GM18505 (cell line): ENCODE data around the gene EIF4G3.
"Not testable (repeated sequence)": the region's sequence is repeated elsewhere in the genome, so short reads cannot be mapped to it uniquely, and the experiment has no call there.

ENCODE experiments used
- ATAC-seq: cut with Tn5 transposase; IDR thresholded peaks from one replicate; pipeline ENCODE4 v1.9.1; 2021; ENCODE audit not compliant: unreplicated experiment
- POLR2A ChIP-seq: IDR thresholded peaks from 4 replicates; pipeline ENCODE4 v1.6.1; 2011; ENCODE audit warnings: borderline replicate concordance; ENCODE audit not compliant: insufficient read depth, insufficient read length; ENCODE audit errors: extremely low read depth

EIF4G3 gene

DNA sequence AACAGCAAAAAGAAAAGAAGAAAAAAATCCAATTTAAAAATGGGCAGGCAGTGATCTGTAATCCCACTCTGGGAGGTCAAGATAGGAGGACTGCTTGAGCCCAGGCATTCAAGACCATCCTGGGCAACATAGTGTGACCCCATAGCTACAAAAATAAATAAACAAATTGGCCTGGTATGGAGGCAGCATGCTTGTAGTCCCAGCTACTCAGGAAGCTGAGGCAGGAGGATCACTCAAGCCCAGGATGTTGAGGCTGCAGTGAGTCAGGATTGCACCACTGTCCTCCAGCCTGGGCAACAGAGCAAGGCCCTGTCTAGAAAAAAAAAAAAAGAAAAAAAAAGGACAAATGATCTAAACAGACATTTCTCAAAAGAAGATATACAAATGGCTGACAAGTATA is 99.6 kb downstream of the EIF4G3 start:
- no peak for ATAC-seq
- TF ChIP-seq POLR2A, result no peak

DNA sequence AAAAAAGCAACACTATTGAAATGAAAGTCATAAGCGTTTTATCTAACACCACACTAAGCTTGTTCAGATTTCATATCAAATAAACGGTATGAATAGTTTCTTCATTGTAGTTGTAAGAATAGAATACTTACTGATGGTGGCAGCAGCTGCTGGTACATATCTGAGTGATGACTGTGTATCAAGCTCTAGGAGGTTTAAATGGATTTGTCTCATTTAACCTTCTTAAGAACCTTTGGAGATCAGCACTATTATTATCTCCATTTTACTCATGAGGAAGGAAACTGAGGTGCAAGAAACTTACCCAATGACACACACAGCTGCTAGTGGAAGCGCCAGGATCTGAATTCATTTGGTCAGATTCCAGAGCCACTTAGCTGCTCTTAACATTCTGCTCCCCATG is 104.0 kb downstream of the EIF4G3 start:
- no peak for ATAC-seq
- TF ChIP-seq POLR2A, result no peak

DNA sequence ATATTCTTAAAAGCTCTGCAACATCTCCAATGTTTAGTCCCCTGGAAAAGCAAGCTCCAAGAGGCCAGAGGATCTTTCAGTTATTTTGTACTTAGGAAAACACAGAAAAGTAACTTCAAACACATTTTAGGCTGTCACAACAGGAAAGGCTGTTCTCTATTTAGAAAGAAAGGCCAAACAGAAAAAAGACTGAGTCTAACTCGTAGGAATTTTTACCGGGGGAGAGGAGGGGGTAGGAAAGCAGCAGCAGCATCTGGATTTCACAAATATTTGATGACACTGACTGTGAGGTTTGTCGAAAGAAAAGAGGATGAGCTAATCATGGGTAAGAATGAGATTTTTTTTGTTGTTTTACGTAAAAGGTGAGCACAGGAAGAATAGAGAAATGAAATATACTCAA is 107.1 kb downstream of the EIF4G3 start:
- no peak for TF ChIP-seq POLR2A
- no peak for ATAC-seq

DNA sequence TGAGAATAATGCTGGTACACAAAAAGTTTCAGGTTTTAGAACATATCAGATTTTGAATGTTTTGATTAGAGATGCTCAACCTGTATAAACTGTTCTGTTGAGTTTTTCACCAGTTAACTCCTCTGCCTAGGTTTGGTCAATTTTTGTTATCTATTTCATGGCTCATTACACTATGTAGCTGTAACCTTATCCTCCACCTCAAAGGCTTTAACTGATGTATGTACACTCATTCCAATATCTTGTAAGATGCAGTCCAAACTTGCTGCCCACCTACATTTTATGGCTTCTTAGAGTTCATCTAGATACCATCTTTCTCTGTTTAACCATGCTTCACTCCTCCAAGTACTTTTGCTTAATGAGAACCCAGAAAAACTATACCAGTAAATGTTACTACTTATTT is 107.8 kb downstream of the EIF4G3 start:
- TF ChIP-seq POLR2A, result no peak
- ATAC-seq, result no peak

DNA sequence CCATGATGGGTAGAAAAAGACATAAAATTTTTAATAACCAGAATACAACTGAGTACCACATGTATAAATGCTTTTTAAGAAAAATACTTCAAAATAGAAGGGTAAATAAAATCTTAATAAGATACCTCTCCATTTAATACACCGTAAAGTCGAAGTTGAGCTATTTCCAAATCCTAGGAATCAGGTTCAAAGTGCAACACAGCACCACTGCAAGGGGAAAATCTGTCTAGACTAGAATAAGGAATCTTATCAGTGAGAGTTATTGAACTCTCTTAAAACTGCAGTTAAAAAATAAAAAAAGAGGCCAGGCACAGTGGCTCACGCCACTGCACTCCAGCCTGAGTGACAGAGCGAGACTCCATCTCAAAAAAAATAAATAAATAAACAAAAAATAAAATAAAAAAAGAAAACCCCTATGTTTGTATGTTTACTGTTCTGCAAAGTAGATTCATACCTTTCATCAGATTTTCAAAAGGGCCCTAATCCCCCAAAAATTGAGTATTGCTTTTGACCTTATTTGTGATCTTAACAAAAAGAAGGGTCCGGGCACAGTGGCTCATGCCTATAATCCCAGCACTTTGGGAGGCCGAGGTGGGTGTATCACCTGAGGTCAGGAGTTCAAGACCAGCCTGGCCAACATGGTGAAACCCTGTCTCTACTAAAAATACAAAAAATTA is 109.0 kb downstream of the EIF4G3 start:
- no peak for TF ChIP-seq POLR2A
- no peak for ATAC-seq

DNA sequence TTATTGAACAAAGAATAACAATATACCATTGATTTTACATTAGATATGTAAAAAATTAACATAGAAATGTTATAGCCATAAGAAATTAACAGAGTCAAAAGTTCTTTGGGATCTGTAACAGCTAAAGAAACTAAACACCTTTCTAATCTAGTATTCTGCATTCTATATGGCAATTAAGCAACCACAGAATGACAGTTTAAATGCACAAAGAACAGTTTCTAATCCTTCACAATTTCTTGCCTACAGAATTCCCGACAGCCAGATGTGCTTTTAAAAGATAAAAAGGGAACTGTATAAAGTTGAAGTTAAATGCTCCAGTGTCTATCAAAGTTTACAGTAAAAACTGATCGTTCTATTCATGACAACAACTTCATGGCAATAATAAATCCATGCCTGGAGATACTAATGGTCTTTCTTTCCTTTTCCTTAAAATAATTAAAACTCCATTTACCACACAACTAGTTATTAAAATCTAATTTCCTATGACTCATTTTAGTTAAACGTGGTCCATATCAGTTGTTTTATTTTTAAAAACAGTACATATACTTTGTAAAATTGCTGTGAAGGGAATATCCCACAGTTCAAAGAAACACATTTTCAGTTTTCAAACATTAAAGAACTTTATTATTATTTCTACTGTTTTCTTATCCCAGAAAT is 110.2 kb downstream of the EIF4G3 start:
- no peak for ATAC-seq
- TF ChIP-seq POLR2A, result no peak

DNA sequence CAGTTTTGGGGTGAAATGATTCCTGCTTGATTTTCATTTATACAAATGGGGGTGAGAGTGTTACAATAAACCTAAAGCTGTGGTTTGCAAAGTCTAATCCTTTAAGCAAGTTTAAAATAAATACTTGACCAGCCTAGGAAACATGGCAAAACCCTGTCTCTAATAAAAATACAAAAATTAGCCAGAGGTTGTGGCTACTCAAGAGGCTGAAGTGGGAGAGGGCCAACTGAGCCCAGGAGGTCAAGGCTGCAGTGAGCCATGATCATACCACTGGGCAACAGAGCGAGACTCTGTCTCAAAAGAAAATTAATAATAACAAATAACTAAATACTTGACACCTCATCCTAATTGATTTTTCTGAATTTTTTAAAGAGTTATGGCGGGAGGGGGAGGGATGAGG is 110.8 kb downstream of the EIF4G3 start:
- no peak for TF ChIP-seq POLR2A
- no peak for ATAC-seq

DNA sequence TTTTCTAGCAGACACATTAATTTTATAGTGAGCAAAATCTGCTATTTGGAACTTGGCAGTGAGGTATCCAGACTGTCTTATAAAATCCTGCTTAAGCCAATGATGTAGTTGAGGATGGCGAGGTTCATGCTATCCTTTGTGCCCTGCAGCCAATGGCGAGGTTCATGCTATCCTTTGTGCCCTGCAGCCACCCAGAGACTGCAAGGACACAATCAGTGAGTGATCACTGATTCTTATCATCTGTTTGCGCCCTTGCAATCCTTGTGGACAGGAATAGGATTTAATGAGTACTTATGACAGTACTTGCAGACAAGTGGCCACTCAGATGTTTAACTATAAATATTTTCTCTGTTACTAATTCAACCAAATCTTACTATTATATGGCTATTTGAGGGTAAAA is 112.6 kb downstream of the EIF4G3 start:
- no peak for ATAC-seq
- TF ChIP-seq POLR2A, result no peak

DNA sequence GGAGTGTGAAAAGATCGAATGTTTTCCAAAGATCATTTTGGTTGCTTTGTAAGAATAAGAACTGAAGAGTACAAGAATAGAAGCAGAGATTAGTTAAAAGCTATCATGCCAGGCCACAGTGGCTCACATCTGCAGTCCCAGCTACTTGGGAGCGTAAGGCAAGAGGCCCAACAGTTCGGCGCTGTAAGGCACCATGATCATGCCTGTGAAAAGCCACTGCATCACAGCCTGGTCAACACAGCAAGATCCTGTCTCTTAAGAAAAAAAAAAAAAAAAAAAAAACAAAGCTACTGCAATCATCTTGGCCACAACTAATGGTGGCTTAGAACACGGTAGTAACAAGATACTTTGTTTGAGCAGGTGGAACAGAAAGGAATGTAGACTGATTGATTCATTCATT is 116.2 kb downstream of the EIF4G3 start:
- ATAC-seq, result no peak
- no peak for TF ChIP-seq POLR2A

DNA sequence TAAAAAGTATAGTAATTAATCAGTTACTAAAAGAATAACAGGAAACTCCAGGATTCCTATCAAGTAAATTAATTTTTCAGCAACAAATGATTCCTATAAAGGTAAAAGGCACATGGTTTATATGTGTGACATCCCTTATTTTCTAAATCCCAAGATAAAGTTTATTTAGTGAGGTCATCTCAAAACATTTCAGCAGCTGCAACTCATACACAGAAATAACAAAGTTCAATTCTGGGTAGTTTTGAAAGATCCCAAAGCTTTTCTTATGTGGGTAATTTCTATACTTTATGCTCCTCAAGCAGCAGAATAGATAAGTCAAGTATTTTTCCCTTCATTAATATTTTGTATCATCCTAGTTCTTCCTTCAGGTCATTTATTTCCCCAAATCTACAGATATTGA is 117.7 kb downstream of the EIF4G3 start:
- TF ChIP-seq POLR2A, result no peak
- ATAC-seq, result no peak

DNA sequence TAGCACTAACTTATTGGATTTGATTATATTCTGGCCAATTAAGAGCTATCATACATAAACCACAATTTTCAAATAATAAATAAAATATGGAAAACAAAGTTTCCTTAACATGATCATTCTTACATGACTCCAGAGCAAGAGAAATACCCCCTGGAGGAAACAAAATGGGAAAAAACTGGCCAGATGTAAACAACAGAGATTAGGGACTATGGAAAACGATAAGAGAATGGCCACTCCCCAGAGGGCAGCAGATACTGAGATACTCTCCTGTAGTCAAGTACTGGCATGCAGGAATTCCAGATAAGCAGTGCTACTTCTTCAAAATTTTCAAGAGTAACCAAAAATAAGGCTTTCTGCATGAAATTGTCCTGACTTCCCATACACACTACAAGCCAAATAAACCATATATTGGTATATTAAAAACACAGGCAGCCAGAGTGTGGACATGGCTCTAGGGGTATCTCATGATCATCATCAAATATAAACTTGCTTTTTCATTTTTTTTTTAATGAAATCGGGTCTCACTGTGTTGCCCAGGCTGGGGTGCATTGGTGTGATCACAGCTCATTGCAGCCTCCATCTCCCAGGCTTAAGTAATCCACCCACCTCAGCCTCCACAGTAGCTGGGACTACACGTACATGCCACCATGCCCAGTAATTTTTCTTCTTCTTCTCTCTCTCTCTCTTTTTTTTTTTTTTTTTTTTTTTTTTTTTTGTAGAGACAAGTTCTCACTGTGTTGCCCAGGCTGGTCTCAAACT is 118.5 kb downstream of the EIF4G3 start:
- no peak for TF ChIP-seq POLR2A

DNA sequence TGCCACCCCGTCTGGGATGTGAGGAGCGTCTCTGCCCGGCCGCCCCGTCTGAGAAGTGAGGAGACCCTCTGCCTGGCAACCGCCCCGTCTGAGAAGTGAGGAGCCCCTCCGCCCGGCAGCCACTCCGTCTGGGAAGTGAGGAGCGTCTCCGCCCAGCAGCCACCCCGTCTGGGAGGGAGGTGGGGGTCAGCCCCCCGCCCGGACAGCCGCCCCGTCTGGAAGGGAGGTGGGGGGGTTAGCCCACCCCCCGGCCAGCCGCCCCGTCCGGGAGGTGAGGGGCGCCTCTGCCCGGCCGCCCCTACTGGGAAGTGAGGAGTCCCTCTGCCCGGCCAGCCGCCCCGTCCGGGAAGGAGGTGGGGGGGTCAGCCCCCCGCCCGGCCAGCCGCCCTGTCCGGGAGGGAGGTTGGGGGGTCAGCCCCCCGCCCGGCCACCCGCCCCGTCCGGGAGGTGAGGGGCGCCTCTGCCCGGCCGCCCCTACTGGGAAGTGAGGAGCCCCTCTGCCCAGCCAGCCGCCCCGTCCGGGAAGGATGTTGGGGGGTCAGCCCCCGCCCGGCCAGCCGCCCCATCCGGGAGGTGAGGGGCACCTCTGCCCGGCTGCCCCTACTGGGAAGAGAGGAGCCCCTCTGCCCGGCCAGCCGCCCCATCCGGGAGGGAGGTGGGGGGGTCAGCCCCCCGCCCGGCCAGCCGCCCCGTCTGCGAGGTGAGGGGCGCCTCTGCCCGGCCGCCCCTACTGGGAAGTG is 123.3 kb downstream of the EIF4G3 start:
- not testable (repeated sequence) for ATAC-seq

More for the DNA sequence above, 118.5 kb downstream of the EIF4G3 start:
- ATAC-seq, result no peak

DNA sequence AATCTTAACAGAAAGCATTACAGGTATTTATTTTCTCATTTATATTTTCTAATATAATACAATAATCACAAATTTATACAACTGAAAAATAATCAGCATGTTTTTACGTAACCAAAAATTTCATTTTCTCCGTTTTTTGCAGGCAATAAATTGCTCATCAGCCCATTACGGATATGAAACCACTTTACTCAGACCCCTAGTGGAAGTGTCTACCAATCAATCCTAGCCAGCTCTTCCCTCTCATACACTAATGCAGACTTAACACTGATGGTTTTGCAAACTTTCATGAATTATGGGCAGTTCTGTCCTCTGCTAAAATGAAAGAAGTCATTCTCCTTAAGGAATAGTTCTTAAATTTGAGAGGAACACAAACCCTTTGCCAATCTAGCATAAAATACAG is 124.7 kb downstream of the EIF4G3 start:
- no peak for TF ChIP-seq POLR2A
- no peak for ATAC-seq
